B cell (primary cell): Measurements from ENCODE around the gene GAREM1.

Experiments
- EZH2 ChIP-seq: IDR thresholded peaks from 2 replicates; pipeline ENCODE4 v1.6.1; 2012; ENCODE audit warnings: borderline replicate concordance, low read depth, mild to moderate bottlenecking, moderate library complexity, low read length; ENCODE audit not compliant: insufficient read depth, poor library complexity, severe bottlenecking
- TF ChIP-seq, protein P1 (sequence below): fragments of 200-600 bp; IDR thresholded peaks from one replicate; pipeline ENCODE4 v1.8.0; 2022; ENCODE audit warnings: antibody characterized with exemption, mild to moderate bottlenecking

DNA sequence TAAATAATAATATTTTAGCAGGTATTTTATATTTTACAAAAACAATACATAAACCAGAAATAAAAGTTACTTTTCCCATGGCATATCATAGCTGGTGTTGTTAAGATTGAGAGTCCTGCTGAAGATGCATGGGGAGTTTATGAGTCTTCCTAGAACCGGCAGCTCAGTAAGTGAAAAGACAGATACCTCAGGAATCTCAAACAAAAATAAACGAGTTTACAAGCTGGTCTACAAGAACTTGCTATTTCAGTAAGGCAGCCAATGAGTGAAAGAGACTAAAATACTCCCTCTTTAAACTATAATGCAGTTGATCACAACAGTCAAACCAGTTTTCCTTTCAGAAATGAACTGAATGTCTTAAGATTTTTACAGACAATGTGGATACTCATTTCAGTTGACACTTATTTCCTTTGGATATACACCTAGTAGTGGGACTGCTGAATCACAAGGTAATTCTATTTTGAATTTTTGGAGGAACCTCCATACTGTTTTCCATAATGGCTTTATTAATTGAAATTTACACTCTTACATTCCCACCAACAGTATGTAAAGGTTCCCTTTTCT lies 8.9 kb downstream of the GAREM1 start:
- TF ChIP-seq, protein P1, sequence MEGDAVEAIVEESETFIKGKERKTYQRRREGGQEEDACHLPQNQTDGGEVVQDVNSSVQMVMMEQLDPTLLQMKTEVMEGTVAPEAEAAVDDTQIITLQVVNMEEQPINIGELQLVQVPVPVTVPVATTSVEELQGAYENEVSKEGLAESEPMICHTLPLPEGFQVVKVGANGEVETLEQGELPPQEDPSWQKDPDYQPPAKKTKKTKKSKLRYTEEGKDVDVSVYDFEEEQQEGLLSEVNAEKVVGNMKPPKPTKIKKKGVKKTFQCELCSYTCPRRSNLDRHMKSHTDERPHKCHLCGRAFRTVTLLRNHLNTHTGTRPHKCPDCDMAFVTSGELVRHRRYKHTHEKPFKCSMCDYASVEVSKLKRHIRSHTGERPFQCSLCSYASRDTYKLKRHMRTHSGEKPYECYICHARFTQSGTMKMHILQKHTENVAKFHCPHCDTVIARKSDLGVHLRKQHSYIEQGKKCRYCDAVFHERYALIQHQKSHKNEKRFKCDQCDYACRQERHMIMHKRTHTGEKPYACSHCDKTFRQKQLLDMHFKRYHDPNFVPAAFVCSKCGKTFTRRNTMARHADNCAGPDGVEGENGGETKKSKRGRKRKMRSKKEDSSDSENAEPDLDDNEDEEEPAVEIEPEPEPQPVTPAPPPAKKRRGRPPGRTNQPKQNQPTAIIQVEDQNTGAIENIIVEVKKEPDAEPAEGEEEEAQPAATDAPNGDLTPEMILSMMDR: no peak
- no peak for TF ChIP-seq EZH2
